Measurements from ENCODE around the gene EXD1.
"Not testable (repeated sequence)": the region's sequence is repeated elsewhere in the genome, so short reads cannot be mapped to it uniquely, and the experiment has no call there.

EXD1 gene

DNA sequence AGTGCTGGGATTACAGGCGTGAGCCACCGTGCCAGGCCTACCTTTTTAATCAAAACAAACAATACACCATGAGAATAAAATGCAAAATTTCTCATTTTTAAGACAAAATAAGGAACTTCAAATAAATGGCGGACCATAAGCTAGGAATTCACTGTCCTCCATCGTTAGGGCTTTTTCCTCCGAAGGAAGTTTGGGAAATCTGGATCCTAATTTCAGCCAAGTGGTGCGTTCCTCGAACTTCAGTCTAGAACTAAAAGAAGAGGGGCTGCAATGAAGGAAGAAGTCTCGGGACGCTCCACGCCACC, 260 bp downstream of the EXD1 start:
- DNase-seq, result no peak

DNA sequence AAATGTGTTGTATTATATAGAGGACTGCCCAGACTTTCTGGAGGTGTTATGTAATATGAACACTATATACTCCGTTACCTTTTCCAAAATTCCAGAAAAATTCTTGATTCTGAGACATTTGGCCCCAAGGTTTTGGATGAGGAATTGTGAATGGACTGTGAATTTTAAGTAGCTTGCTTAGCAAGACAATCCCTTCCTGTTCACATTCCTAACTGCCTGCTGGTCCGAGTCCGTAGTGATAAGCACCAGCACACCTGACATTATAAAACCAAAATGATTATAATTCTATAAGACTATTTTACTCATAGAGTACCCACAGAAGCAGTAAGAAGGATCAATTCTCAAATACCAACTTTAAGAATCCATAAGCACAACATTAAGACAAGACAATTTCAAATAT, 11.2 kb downstream of the EXD1 start:
- DNase-seq, result no peak

DNA sequence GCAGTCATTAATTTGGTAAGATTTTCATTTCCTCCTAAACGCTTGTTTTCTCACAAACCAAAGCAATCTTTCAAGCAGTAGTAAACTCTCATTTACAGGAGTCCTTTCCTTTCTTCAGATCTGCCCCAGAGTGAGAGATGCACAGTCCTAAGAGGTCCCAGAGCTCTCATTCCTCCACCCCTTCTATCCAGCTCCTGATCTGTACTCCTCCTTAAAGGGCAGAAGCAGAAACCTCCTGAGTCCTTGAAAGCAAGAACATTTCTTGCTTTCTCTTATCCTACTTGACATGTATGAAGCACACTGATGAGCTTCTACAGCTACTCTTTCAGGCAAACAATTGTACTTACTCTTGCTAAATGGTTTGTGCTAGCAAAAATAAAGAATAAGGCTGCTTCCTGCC, 11.7 kb downstream of the EXD1 start:
- DNase-seq, result no peak

DNA sequence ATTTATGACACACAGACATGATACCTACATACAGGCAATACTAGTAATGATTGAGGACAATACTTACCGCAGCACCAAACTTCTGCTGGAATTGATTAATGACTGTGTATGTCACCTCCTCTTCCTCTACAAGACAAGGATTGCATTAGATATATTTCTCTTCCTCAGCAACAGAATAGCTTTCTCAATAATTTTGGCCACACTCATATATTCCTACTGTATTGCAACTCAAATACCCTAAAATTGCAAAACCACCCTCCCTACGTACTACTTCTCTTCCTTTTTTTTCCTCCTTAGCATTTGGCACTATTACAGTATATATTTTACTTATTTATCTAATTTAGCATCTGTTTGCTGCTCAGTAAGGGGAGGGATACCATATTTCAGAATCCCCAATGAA, 14.8 kb downstream of the EXD1 start:
- DNase-seq, result no peak

DNA sequence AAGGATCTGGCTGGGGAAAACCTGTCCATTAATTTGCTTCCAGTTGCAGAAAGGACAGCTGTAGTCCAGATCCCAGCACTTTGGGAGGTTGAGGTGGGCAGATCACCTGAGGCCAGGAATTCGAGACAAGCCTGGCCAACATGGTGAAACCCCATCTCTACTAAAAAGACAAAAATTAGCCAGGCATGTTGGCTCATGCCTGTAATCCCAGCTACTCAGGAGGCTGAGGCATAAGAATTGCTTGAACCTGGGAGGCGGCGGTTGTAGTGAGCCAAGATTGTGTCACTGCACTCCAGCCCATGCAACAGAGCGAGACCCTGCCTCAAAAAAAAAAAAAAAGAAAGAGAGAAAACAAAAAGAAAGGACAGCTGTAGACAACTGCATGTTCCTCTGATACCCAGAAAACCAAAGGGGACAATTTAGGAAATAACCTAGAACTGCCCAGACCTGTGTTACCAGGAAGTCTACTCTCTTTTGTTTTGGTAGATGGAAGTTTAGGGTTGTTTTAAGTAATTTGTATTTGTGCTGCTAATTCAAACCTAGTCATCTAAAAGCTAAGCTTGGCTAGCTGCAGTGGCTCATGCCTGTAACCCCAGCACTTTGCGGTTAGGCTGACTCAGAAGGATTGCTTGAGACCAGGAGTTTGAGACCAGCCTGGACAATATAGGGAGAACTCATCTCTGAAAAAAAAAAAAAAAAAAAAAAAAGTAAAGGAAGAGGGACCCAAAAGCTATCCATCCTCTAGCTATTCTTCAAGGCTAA, 22.7 kb downstream of the EXD1 start:
- no peak for DNase-seq

DNA sequence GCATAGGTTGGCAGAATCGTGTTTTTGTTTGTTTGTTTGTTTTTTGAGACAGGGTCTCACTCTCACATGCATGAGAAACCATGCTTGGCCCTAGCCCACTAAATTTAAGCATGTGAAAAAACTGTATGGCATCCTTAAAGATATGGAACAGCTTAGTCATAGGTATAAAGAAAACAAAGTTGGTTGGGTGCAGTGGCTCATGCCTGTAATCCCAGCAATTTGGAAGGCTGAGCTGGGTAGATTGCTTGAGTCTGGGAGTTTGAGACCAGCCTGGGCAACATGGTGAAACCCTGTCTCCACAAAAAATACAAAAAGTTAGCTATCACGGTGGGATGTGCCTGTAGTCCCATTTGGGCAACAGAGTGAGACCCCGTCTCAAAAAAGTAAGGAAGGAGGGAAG, 25.2 kb downstream of the EXD1 start:
- DNase-seq, result no peak

DNA sequence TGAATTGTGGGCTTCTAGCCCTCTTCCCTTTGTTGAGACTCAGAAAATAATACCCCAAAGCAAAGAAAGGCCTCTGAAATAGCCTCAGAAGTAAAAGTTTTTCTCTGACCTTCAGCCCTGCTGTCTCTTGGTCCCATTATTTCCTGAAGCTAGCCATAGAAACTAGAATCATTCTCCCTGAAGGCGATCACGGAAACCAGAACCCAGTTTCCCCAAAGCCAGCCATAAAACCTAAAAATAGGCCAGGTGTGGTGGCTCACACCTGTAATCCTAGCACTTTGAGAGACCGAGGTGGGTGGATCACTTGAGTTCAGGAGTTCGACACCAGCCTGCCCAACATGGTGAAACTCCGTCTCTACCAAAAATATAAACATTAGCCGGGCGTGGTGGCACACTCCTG, 27.2 kb downstream of the EXD1 start:
- DNase-seq, result no peak

DNA sequence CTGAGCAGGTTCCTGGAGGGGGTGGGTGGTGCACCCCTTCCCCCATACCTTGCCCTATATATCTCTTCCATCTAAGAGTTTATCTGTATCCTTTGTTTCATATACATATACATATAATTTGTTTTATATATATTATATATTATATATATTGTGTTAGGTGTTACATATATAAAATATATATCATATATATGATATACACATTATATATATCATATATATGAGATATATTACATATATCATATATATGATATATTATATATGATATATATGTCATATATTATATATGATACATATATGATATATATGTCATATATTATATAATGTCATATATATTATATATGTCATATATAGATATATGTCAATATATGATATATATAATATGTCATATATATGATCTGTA, 31.1 kb downstream of the EXD1 start:
- DNase-seq, result no peak

DNA sequence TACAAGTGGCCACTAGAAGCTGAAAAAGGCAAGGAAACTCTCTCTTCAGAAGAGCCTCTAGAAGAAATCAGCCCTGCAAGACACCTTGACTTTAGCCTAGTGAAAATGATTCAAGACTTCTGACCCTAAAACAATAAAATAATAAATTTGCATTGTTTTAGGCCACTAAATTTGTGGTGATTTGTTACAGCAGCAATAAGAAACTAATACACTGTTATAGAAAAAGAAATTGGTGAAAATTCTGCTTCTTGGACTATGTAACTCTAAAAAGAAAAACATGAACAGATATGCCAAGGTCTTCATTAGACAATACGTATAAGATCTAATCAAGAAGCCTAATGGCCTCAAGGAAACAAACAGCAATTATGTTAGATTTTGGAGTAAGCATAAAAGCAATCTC, 36.1 kb downstream of the EXD1 start:
- no peak for DNase-seq

DNA sequence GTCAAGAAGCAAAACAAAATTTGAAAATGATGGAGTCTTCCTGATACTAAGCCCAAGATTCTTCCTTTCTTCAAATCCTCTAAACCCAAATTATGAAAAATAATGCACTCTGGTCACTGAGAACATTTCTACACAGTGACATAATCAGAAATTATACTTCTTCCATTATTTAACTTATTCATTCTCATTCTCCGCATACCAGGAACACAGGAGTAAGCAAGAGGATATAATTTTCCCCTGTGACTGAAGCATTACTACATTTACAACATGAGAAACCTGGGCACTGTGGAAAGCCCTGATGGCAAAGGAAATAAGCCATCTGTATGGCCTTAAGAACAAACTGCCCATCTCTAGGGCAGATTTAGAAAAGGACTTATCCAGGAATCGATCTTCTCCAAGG, 47.0 kb downstream of the EXD1 start:
- DNase-seq, result no peak

DNA sequence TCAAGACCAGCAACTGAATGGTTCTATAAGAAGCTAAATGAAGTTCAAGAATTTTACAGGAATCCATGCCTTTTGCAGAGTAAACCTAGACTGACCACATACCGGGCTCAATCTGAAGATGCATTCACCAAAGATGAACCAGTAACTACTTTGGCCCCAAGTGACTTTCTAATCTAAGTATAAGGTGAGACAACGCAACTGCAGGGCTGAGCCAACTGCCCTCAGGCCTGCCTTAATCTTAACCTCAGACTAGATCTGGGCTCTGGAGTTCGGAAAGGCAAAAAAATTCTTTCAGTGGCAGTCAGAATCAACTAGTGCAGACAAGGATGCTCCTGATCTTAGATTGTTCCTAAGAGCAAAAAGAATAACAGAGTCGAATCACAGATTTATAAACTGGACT, 48.3 kb downstream of the EXD1 start:
- DNase-seq, result no peak

DNA sequence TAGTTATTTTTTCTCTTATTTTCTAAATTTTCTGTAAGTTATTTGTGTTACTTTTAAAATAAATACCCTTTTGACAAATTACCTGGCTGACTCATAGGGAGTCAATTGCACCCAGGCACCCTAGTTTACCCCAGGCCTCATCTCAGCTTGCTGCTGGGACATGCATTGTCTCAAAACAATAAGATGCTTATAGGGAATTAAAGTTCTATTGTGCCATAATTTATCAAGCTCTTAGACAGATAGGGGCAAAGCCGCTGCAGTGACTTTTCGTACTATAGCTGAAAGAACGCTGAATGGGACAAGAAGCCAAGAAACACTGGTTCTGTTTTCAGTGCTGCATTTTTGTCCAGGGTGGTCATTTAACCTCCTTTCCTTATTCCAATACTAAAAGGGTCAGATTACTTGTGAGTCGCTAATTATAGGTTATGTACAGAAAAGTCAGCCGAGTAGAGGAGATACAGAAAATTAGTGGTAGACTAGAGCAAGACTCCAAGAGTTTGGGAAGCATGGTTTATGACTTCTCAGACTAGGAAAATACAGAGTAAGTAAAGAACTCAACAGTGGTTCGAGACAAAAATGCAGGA, 50.3 kb downstream of the EXD1 start:
- DNase-seq, result no peak

DNA sequence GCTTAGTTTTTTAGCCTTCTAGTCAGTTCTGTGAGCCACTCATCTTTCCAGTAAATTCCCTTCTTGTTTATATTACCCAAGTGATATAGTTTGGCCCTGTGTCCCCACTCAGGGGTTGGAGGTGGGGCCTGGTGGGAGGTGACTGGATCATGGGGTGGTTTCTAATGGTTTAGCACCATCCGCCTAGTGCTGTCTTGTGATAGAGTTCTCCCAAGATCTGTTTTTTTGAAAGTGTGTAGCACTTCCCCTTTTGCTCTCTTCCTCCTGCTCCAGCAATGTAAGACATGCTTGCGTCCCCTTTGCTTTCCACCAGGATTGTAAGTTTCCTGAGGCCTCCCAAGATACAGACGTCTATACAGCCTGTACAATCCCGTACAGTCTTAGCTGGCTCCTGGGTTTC, 60.8 kb downstream of the EXD1 start:
- DNase-seq, result peak; percentile 5 to 41

DNA sequence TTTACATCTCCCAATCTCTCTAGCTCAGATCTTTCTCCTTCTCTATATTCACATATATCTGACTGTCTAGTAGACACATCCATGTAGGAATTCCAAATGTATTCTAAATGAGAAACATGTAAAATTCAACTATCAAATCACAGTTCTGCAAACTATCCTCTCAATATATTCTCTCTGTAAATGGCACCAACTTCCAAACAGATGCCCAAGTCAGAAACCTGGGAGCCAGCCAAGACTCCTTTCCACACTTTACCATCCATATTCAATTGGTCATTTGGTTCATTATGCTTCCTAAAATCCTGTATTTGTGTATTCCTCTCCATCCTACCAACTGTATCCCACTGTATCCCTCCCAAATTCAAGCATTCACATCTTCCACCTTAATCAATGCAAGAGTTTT, 61.5 kb downstream of the EXD1 start:
- no peak for DNase-seq

DNA sequence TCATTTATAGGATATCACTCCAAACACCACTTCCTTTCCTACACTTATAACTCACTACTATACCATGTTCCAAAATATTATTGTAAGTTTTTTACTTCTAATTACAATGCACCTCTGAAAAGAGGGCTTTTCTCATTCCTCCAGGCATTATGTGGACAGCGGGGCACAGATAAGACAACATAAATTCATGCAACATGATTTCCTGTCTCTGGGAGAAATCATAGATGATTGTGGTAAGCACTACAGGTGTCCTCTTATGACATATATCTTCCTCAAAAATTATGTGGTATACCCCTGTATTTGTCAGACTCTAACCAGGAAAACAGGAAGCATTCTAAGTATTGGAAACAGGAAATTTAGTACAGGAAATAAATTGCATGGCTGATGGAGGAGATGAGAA, 68.8 kb downstream of the EXD1 start:
- DNase-seq, result no peak

DNA sequence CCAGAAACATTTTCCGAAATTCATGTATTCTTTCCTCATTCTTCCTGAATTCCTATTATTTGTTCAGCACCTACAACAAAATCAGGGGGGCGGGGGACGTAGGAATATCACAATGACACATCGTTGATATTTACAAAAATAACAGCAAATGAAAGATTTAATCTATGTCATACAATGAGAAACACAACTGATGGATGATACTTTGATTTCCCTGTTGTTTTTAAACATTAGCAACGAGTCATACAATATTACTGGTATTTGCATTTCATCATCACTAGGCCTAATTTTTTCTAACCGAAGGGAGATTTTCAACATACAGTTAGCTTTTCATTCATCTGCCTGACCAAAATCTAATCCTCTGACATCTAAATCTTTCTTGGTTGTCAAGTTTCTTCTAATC, 69.2 kb downstream of the EXD1 start:
- no peak for DNase-seq

DNA sequence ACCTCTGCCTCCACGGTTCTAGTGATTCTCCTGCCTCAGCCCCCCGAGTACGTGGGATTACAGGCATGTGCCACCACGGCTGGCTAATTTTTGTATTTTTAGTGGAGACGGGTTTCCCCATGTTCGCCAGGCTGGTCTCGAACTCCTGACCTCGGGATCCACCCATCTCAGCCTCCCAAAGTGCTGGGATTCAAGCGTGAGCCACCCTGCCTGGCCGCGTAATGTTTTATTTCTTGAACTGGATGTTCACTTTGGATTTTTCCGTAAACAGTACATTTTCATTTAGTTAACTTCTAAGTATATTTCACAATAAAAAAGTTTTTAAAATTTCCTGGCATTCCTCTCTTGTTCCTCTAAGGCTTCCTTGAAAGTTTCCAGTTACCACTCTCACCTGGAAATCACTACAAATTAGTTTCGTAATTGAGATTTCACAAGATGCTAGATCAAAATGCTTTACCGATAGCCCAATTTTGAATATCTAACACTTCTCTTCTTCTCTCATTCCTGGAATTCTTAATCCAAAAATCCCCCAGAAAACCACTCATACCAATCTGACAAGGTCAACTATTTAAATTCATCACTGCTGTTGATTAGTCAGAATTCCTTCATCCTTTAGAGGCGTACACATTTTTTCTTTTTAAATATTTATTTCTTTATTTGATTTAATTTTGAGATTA, 69.8 kb downstream of the EXD1 start:
- DNase-seq, result no peak

DNA sequence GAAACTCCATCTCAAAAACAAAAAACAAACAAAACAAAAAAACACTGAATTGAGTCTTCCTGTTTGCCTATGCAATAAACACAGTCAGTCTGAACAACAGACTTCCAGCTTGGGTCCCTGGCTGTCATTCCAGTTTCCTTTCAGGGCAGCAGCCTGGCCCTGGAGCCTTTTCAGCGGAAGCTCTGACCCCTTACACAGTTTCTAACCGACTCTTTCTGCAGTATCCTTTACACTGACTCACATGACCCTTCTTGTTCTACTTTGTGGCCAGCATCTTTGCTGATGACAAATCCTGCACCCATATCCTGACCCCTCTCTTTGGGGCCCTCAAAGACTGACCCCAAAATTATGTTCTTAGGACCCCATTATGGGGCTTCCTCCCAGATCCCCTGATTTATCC, 76.1 kb downstream of the EXD1 start:
- no peak for DNase-seq

DNA sequence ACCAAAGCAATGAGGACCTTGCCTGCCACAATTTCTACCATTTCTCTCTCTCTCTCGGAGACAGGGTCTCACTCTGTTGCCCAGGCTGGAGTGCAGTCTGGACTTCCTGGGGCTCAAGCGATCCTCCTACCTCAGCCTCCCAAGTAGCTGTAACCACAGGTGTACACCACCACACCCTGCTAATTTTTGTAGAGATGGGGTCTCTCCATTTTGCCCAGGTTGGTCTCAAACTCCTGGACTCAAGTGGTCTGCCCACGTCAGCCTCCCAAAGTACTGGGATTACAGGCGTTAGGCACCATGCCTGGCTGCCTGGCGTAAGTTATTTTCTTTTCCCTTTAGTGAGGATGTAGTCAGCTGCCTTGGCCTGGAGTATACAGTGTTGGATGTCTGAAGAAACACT, 76.8 kb downstream of the EXD1 start:
- no peak for DNase-seq

DNA sequence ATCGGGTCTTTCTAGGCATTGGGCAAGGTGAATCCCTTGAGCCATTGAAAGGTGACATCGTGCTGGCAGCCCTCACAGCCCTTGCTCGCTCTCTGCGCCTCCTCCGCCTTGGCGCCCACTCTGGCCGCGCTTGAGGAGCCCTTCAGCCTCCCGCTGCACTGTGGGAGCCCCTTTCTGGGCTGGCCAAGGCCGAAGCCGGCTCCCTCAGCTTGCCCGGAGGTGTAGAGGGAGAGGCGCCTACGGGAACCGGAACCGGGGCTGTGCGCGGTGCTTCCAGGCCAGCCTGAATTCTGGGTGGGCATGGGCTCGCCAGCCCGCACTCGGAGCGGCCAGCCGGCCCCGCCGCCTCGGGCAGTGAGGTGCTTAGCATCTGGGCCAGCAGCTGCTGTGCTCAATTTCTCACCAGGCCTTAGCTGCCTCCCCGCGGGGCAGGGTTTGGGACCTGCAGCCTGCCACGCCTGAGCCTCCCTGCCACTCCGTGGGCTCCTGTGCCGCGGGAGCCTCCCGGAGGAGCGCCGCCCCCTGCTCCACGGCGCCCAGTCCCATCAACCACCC, 79.0 kb downstream of the EXD1 start:
- no peak for DNase-seq

DNA sequence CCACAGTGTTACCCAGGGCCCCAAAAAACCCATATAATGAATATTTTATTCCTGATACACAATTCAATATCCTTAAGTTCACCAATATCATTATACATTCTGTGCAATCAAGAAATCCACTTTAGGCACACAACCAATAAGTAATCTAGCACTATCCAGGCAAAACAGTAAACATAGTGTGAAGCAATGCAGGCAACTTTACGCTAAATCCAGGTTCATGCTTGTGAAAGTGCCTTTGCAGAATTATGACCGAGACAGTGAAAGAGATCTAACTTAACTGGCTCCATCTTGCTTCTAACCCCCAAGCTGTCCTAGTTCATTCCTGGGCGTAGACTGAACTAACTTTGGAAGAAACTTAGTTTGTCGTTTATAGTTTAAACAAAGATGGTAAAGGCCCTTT, 80.3 kb downstream of the EXD1 start:
- no peak for DNase-seq

DNA sequence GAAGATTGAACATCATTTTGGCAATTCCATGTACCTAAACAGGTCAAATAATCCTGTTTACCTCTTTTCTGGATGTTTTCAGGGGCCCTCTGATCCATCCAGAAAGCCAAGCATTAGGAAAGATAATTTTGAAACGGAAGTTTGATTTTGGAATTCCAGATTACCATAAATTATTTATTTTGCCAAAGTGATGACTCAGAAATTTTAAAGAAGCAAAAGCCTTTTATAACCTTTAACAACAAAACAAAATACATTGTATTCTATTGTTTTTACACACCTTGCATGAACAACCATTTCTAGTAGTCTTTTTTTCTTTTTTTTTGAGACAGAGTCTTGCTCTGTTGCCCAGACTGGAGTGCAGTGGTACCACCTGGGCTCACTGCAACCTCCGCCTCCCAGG, 82.5 kb downstream of the EXD1 start:
- no peak for DNase-seq

DNA sequence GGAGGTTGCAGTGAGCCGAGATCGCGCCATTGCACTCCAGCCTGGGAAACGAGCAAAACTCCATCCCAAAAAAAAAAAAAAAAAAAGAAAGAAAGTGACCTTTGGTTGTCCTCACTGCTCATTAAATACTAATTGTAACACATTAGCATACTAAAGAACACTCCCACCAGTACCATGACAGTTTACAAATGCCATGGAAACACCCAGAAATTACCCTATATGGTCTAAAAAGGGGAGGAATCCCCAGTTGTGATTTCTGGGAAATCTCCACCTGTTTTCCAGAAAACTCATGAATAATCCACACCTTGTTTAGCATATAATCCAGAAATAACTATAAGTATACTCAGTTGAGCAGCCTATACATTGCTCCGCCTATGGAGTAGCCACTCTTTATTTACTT, 90.9 kb downstream of the EXD1 start:
- no peak for DNase-seq

DNA sequence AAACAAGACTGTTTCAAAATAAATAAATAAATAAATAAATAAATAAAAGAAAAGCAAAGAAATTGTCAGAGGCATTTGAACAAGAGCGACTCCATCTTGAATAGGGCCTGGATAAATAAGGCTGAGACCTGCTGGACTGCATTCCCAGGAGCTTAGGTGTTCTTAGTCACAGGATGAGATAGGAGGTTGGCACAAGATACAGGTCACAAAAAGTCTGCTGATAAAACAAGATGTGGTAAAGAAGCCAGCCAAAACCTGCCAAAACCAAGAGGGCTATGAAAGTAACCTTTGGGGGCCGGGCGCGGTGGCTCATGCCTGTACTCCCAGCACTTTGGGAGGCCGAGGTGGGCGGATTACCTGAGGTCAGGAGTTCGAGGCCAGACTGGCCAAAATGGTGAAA, 91.4 kb downstream of the EXD1 start:
- DNase-seq, result not testable (repeated sequence)

DNA sequence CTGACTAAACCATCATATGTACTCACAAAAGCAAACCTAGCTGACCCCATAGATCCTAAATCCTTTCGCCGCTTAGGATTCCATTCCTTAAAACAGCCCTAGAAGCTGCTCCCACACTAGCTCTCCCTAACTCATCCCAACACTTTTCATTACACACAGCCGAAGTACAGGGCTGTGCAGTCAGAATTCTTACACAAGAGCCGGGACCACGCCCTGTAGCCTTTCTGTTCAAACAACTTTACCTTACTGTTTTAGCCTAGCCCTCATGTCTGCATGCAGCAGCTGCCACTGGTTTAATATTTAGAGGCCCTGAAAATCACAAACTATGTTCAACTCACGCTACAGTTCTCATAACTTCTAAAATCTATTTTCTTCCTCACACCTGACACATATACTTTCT, 95.0 kb downstream of the EXD1 start:
- not testable (repeated sequence) for DNase-seq

Measured in bone marrow (tissue), 2 donors.